HG03457 (cell line): ENCODE results near the gene PMAIP1.
A peak's percentile ranks its signal among the peaks of the same experiment; 100 is the strongest.
"Not testable (repeated sequence)": the region's sequence is repeated elsewhere in the genome, so short reads cannot be mapped to it uniquely, and the experiment has no call there.

Experiments used
- ATAC-seq: cut with Tn5 transposase; IDR thresholded peaks from one replicate; pipeline ENCODE4 v1.9.1; 2021; ENCODE audit warnings: moderate number of reproducible peaks; ENCODE audit not compliant: unreplicated experiment

The PMAIP1 gene

DNA sequence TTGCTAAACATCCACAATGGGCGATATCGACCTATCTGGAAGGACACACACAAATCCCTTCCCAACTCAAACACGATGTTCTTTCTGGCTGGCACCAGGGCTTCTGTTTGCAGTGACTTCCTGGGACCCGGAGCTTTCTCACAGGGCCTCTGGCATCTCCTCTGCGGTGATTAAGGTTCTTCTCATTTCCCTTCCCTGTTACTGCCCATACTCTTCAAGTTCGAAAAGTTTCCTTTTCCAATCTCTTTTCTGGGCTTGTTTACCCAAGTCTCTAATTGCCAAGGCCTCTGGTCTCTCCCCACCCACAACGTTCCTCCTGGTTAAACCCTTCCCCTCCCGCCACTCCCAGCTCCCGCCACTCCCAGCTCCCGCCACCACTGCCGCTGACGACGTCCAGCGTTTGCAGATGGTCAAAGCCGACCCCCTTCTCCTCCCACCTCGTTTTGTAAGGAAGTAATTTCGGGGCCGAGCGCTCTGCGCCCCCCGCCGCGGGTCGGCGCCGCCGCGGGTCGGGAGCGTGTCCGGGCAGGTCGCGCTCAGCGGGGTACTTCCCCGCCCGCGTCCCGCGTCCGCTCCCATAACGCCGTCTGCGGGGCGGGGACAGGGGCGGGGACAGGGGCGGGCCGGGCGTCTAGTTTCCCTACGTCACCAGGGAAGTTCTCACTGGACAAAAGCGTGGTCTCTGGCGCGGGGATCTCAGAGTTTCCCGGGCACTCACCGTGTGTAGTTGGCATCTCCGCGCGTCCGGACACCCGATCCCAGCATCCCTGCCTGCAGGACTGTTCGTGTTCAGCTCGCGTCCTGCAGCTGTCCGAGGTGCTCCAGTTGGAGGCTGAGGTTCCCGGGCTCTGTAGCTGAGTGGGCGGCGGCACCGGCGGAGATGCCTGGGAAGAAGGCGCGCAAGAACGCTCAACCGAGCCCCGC lies at the start of gene PMAIP1:
TSS of gene PMAIP1 (plus strand) at position 699 of the 924 bp plus-strand sequence. CDS start at position 881, 182 bp downstream.
- peak; percentile 44 for ATAC-seq

GRCh38 chr18:59851784-59852399 lies 47.9 kb upstream of the PMAIP1 start:
- no peak for ATAC-seq

DNA sequence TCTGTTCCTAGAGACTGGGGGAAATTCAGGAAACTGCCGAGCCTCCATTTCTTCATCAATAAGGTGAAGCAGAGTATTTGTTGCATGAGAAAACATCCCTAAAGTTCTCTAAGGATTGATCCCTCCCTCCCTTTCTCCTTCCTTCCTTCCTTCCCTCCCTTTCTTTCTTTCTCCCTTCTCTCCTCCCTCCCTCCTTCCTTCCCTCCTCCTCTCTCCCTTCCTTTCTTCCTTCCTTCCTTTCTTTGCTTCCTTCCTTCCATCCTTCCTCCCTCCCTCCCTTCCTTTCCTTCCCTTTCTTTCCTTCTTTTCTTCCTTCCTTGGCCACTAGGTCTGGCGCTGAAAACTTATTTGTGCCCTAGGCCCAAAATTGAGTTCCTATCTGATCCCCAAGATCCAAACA lies 47.2 kb upstream of the PMAIP1 start:
- no peak for ATAC-seq

- no peak for ATAC-seq
Observed at GRCh38 chr18:59853380-59853779, 46.4 kb upstream of the PMAIP1 start.

DNA sequence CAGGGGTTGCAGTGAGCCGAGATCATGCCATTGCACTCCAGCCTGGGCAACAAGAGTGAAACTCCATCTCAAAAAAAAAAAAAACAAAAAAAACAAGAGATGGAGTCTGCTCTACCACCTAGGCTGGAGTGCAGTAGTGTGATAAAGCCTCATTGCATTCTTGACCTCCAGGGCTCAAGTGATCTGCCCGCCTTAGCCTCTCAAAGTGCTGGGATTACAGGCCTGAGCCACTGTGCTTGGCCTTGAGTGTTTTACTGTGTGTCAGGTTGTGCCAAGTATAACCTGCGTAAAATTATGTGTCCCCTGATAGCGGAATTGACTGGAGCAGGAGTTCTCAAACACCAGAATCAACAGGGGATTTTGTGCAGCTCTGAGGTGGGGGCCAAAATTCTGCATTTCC lies 45.8 kb upstream of the PMAIP1 start:
- ATAC-seq, result not testable (repeated sequence)

GRCh38 chr18:59861009-59861408 lies 38.8 kb upstream of the PMAIP1 start:
- no peak for ATAC-seq

- peak; percentile 73 for ATAC-seq
Observed at GRCh38 chr18:59861963-59862819, 37.6 kb upstream of the PMAIP1 start.

DNA sequence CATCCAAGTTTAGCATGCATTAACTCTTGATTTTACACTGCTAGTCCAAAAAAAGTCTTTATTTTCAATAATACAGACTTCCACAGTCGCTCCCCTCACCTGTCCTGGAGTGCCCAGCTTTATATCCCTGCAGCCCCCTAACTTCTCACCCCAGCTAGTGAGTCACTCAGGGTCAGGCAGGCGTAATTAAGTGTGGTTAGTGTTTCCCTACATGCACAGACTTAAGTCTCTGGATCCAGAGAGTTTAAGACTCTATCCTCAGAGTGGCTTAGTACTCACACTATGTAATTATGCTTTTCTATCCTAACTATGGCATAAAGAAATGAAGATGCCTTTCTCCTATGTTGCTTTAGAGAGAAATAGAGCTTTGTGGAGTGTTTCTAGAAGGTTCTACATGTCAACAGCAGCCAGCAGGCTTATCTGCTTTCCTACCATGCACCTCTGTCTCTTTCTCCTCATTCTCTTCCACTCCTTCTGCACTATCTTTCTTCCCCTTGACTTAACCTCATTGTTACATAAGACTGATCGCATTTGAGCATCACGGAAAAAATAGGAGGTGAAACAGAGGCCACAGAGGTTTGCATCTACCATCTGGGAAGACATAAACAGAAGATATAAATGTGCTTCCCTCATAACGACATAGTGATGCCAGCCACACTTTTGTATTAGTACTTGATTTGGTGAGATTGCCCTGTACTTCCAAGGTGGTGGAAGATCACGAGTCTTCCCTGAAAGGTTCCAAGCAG lies 34.4 kb upstream of the PMAIP1 start:
- no peak for ATAC-seq

DNA sequence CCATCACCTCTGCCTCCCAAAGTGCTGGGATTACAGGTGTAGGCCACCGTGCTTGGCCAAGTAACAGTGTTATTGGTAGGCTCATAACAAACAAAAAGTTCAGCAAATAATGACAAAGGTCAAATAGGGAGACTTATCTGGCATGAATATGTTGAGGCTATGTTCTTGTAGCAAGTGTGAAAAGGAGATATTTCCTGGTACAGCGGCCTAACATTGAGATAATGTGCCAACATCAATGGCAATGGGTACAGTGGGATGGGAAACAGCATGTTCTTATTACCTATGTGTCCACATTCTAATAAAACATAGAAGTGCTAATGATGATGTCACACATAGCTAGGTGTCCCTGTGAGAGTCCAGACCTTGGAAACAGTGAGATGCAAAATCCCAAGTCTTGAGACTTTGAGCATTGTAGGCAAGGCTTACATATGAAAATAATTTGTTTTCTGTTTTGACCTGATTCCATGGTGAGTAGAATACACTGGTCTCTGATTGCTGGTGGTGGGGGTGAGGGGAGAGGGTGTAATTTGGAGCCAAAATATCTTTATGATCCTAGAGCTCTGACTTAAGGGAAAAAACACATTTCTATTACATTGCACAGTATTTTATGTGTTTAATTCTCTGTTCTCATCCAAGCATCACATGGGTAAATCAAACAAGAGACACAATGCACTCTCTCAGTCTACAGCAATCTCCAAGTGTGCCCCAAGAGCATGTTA lies 33.1 kb upstream of the PMAIP1 start:
- no peak for ATAC-seq

- ATAC-seq, result no peak
Observed at GRCh38 chr18:59867337-59868104, 32.3 kb upstream of the PMAIP1 start.

GRCh38 chr18:59870623-59871130 lies 29.1 kb upstream of the PMAIP1 start:
- ATAC-seq, result no peak

DNA sequence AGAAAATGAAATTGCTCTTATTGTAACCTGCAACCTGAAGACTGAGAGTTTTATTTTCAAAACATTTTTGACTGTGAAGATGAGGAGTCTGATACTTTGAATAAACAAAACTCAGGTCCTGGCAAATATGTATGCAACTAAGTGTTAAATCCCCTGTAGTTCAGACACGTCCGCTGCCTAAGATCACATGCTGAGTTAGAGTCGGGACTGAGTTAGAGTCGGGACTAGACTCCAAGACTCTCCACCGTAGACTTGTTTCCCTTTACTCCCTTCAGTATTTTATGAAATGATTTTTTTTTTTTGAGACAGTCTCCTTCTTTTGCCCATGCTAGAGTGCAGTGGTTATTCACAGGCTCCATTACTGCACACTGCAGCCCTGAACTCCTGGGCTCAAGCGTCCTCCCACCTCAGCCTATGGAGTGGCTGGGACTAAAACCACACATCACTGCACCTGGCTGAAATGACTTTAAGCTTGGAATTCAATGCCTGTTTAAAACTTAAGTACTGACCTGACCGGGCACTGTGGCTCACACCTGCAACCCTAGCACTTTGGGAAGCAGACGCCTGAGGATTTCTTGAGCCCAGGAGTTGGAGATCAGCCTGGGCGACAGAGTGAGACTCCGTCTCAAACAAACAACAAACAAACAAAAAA lies 28.0 kb upstream of the PMAIP1 start:
- no peak for ATAC-seq

- ATAC-seq, result no peak
Observed at GRCh38 chr18:59873641-59874040, 26.2 kb upstream of the PMAIP1 start.

DNA sequence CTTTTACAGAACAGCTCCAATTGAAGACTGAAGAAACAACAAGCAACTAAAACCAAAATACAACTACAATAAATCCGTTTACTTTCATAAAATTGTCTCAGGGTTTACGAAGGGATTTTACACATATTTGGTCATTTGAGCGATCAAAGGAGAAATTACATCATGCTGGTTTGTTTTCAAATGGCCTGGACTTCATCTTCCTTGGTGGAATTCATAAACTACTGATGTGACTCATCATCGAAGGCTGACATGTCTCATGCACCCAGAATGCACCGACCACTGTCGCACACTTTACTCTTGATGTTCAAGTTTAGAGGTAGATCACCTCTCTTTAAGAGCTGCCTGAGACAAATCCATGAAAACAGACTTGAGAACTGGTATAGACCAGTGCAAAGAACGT lies 25.6 kb upstream of the PMAIP1 start:
- no peak for ATAC-seq

DNA sequence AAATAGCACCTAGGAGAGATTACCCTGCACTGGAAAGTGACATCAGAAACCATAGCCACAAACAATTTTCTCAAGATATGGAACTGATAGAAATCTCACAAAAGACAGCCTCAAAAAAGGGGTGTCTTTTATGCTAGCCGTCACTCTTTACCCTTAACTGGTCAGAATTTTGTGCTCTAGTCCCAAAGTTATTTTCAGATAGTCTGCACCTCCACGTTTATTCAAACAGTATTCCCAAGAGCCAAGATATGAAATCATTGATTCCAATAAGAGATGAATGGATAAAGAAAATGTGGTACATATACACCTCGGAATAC lies 23.5 kb upstream of the PMAIP1 start:
- ATAC-seq, result peak; percentile 63

DNA sequence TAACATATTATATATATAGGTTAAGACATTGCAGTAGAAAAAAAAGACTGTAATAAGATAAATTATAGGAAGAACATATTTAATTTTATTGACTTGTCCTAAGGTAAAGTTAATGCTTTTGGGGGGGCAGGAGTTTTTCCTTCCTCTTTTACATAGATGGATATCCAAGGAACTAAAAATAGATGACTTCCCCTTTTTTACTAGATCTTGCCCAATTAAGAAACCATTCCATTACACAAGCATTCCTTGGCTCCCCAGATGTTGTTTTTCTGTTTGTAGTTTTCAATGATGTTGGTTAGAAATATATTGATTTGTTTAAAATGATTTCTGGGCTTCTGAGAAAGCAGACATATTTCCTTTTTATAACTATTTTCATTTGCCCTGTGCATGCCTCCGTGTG lies 22.4 kb upstream of the PMAIP1 start:
- ATAC-seq, result no peak

- no peak for ATAC-seq
Observed at GRCh38 chr18:59878644-59879043, 21.2 kb upstream of the PMAIP1 start.

- ATAC-seq, result no peak
Observed at GRCh38 chr18:59881728-59882656, 17.8 kb upstream of the PMAIP1 start.
